Right lobe of liver (tissue), 4 donors: ENCODE results near the gene TCF7.
"Not testable (repeated sequence)": the region's sequence is repeated elsewhere in the genome, so short reads cannot be mapped to it uniquely, and the experiment has no call there.

Experiments
- POLR2A ChIP-seq: fragments of 450-650 bp; IDR thresholded peaks from one replicate; pipeline ENCODE4 v1.6.1; 2017; ENCODE audit warnings: antibody characterized with exemption, mild to moderate bottlenecking
- TF ChIP-seq, protein P1 (sequence below), 4 donors: fragments of 200-600 bp in 3 of 4; fragments of 450-650 bp in 1 of 4; IDR thresholded peaks; one replicate each; pipeline versions ENCODE4 v1.5.1 to v1.8.0; 2016 to 2022; ENCODE audit warnings: antibody characterized with exemption in 4 of 4, mild to moderate bottlenecking in 2 of 4
- donor health status: DM: no; HTN: no; CAD: no.
- donor health status: DM: no; HTN: no; CAD: no.
- donor health status: DM: no; HTN: yes; CAD: no.

DNA sequence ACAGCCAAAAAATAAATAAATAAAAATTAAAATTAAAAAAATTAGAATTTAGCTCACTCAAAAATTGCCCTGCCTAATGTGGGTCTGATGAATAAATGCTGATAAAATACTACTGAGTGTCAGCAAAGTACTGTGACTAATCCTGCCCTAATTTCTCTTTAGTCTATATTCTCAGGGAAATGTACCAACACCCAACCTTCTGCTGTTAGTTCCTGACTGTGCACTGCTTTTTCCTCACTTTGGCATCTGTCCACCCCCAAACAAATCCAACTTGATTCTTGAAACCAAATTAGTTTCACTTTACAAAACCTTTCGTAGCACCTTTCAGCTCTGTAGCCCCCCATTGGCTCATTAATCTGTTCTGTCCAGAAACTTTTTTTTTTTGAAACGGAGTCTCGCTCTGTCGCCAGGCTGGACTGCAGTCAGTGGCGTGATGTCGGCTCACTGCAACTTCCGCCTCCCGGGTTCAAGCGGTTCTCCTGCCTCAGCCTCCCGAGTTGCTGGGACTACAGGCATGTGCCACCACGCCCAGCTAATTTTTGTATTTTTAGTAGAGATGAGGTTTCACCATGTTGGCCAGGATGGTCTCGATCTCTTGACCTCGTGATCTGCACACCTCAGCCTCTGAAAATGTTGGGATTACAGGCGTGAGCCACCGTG lies 37.8 kb downstream of the TCF7 start:
- TF ChIP-seq, protein P1, sequence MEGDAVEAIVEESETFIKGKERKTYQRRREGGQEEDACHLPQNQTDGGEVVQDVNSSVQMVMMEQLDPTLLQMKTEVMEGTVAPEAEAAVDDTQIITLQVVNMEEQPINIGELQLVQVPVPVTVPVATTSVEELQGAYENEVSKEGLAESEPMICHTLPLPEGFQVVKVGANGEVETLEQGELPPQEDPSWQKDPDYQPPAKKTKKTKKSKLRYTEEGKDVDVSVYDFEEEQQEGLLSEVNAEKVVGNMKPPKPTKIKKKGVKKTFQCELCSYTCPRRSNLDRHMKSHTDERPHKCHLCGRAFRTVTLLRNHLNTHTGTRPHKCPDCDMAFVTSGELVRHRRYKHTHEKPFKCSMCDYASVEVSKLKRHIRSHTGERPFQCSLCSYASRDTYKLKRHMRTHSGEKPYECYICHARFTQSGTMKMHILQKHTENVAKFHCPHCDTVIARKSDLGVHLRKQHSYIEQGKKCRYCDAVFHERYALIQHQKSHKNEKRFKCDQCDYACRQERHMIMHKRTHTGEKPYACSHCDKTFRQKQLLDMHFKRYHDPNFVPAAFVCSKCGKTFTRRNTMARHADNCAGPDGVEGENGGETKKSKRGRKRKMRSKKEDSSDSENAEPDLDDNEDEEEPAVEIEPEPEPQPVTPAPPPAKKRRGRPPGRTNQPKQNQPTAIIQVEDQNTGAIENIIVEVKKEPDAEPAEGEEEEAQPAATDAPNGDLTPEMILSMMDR (IDR thresholded peaks at IDR 0.05): not testable (repeated sequence)
- TF ChIP-seq POLR2A: not testable (repeated sequence)
